Esophagus muscularis mucosa (tissue), 4 donors: ENCODE results near the gene DDX24. TPM values are rescaled to one million over a fixed set of nuclear protein-coding genes. Genes with fewer than 3 reads are reported as not detected.

ENCODE experiments used
- DNase-seq: peaks from one replicate; pipeline ENCODE4 v3.0.0-alpha.2; 2017; ENCODE audit errors: extremely low spot score
- H3K27ac ChIP-seq, 4 donors: fragments of 200-600 bp; sonication (generic); replicated peaks in 1 of 4; 1 replicate in 3 of 4; 2 replicates in 1 of 4; pipeline ENCODE4 v1.5.1; 2016 to 2019; ENCODE audit warnings: mild to moderate bottlenecking in 1 of 4
- H3K27me3 ChIP-seq, 4 donors: fragments of 200-600 bp; sonication (generic); one replicate each; pipeline versions ENCODE4 v1.5.1 to v1.6.0; 2016 to 2019
- H3K36me3 ChIP-seq, 4 donors: fragments of 200-600 bp; sonication (generic); one replicate each; pipeline ENCODE4 v1.5.1; 2016 to 2019
- H3K4me1 ChIP-seq, 4 donors: fragments of 200-600 bp; sonication (generic); one replicate each; pipeline ENCODE4 v1.5.1; 2016 to 2019
- H3K4me3 ChIP-seq, 4 donors: fragments of 200-600 bp; sonication (generic); 1 replicate in 2 of 4; 2 replicates in 2 of 4; pipeline ENCODE4 v1.5.1; 2016 to 2019; ENCODE audit warnings: mild to moderate bottlenecking in 4 of 4, moderate library complexity in 1 of 4
- H3K9me3 ChIP-seq, 4 donors: fragments of 200-600 bp; sonication (generic); 1 replicate in 3 of 4; 2 replicates in 1 of 4; pipeline ENCODE4 v1.5.1; 2016 to 2019
- CTCF ChIP-seq, 3 experiments: fragments of 200-600 bp in 2 of 3; fragments of 450-650 bp in 1 of 3; sonication (generic) in 2 of 3; IDR thresholded peaks; one replicate each; pipeline ENCODE4 v1.5.1; 2017 to 2019; ENCODE audit warnings: antibody characterized with exemption in 3 of 3, mild to moderate bottlenecking in 2 of 3, moderate library complexity in 1 of 3
- EP300 ChIP-seq: sonication (generic); formaldehyde crosslinking; IDR thresholded peaks from one replicate; pipeline ENCODE4 v1.6.1; 2017; ENCODE audit warnings: antibody characterized with exemption
- POLR2A ChIP-seq: fragments of 450-650 bp; IDR thresholded peaks from one replicate; pipeline ENCODE4 v1.6.1; 2017; ENCODE audit warnings: antibody characterized with exemption, moderate library complexity, mild to moderate bottlenecking, low read depth
- POLR2AphosphoS5 ChIP-seq, 2 donors: sonication (generic); formaldehyde crosslinking; IDR thresholded peaks; one replicate each; pipeline ENCODE4 v1.6.1; 2017; ENCODE audit warnings: antibody characterized with exemption in 2 of 2
- WGBS: methylation state at CpG from one replicate; pipeline ENCODE4 v1.1.5; 2018; 5-methylcytosine and 5-hydroxymethylcytosine counted together
- intact Hi-C: fragments of 100-400 bp; cut with DNase I; formaldehyde crosslinking; loops from one replicate; pipeline ENCODE4 v1.15.1; 2023
- total RNA-seq, 4 donors: library from RNA; depleted of rRNA; stranded (reverse); fragments of >200 nt; gene quantifications; one replicate each; pipeline versions ENCODE4 v1.1.0 to v1.2.1, GENCODE V29; 2016

DDX24 gene
- total RNA-seq, 4 donors from 2014 or later, result 142 to 215 (median 176) TPM

GRCh38 chr14:94029671-94030203, 51.3 kb downstream of the DDX24 start:
- 85% methylated on average over 7 of the region's 7 CpGs for WGBS
- intact Hi-C loops, result loop anchor here (10.0 kb wide), 1 partner anchor 375 kb away; no protein-coding TSS in a partner anchor

GRCh38 chr14:94029265-94029664, 51.7 kb downstream of the DDX24 start:
- Histone ChIP-seq H3K4me1 (peaks cover 4 to 18% (median 14%) of the 10 kb centered on the region in 4 donors), H3K4me3 (no peak overlapping the region), H3K9me3 (no peaks in the 10 kb centered on the region), H3K27ac (no peak overlapping the region), H3K27me3 (no peaks in the 10 kb centered on the region), H3K36me3 (no peaks in the 10 kb centered on the region)
- no peak for TF ChIP-seq CTCF (IDR thresholded peaks at IDR 0.05)
- TF ChIP-seq EP300, result no peak
- no peak for TF ChIP-seq POLR2A
- no peak for TF ChIP-seq POLR2AphosphoS5 (IDR thresholded peaks at IDR 0.05)
- intact Hi-C loops, result loop anchor here (10.0 kb wide), 1 partner anchor 374 kb away; no protein-coding TSS in a partner anchor
- 62% methylated on average over 4 of the region's 4 CpGs for WGBS
- DNase-seq, result no peak

More at GRCh38 chr14:94029671-94030203, 51.3 kb downstream of the DDX24 start:
- Histone ChIP-seq H3K4me3 (no peak overlapping the region), H3K36me3 (no peaks in the 10 kb centered on the region), H3K27me3 (no peaks in the 10 kb centered on the region), H3K9me3 (no peaks in the 10 kb centered on the region), H3K4me1 (peaks cover 4 to 18% (median 14%) of the 10 kb centered on the region in 4 donors), H3K27ac (no peak overlapping the region)
- TF ChIP-seq POLR2A (no peak), POLR2AphosphoS5 (IDR thresholded peaks at IDR 0.05) (no peak), EP300 (no peak), CTCF (IDR thresholded peaks at IDR 0.05) (no peak)
- no peak for DNase-seq

GRCh38 chr14:94028450-94028826, 52.6 kb downstream of the DDX24 start:
- Histone ChIP-seq H3K9me3 (no peaks in the 10 kb centered on the region), H3K36me3 (no peaks in the 10 kb centered on the region), H3K4me1 (peaks cover 4 to 18% (median 14%) of the 10 kb centered on the region in 4 donors), H3K27ac (no peak overlapping the region), H3K27me3 (no peaks in the 10 kb centered on the region), H3K4me3 (no peak overlapping the region)
- DNase-seq, result no peak
- 61% methylated on average over 4 of the region's 4 CpGs for WGBS
- intact Hi-C loops, result loop anchor here (10.0 kb wide), 1 partner anchor 374 kb away; no protein-coding TSS in a partner anchor
- TF ChIP-seq EP300, result no peak
- TF ChIP-seq POLR2A, result no peak
- TF ChIP-seq CTCF (IDR thresholded peaks at IDR 0.05), result no peak
- no peak for TF ChIP-seq POLR2AphosphoS5 (IDR thresholded peaks at IDR 0.05)

GRCh38 chr14:94027566-94028449, 53.2 kb downstream of the DDX24 start:
- peaks cover 4 to 18% (median 14%) of the 10 kb centered on the region in 4 donors for H3K4me1 ChIP-seq
- H3K36me3 ChIP-seq, result no peaks in the 10 kb centered on the region
- no peak overlapping the region for H3K4me3 ChIP-seq
- WGBS, result 78% methylated on average over 4 of the region's 14 CpGs
- H3K27me3 ChIP-seq, result no peaks in the 10 kb centered on the region
- H3K27ac ChIP-seq, result no peak overlapping the region
- no peaks in the 10 kb centered on the region for H3K9me3 ChIP-seq
- TF ChIP-seq POLR2A, result no peak
- TF ChIP-seq CTCF (IDR thresholded peaks at IDR 0.05), result no peak
- TF ChIP-seq EP300, result no peak
- TF ChIP-seq POLR2AphosphoS5 (IDR thresholded peaks at IDR 0.05), result no peak
- intact Hi-C loops, result loop anchor here (10.0 kb wide), 1 partner anchor 373 kb away; no protein-coding TSS in a partner anchor
- DNase-seq, result no peak
